ENCODE measurements around the gene POLR3E. TPM values are rescaled to one million over a fixed set of nuclear protein-coding genes. Genes with fewer than 3 reads are reported as not detected.

The POLR3E gene
- total RNA-seq, 1 donor from 2014 or later: 36.6 TPM

- no peaks in the 10 kb centered on the region for H3K9me3 ChIP-seq
- no peaks in the 10 kb centered on the region for H3K27me3 ChIP-seq (ENCODE audit: low read depth)
- peaks cover 46% of the 10 kb centered on the region for H3K4me1 ChIP-seq
- intact Hi-C loops (cut with DNase I): no loop called here
- peak; percentile 97 for DNase-seq
- peak within 1 kb of the TSS; percentile 85 for H3K27ac ChIP-seq
- H3K36me3 ChIP-seq: no peaks in the 10 kb centered on the region
- TF ChIP-seq, protein P1, sequence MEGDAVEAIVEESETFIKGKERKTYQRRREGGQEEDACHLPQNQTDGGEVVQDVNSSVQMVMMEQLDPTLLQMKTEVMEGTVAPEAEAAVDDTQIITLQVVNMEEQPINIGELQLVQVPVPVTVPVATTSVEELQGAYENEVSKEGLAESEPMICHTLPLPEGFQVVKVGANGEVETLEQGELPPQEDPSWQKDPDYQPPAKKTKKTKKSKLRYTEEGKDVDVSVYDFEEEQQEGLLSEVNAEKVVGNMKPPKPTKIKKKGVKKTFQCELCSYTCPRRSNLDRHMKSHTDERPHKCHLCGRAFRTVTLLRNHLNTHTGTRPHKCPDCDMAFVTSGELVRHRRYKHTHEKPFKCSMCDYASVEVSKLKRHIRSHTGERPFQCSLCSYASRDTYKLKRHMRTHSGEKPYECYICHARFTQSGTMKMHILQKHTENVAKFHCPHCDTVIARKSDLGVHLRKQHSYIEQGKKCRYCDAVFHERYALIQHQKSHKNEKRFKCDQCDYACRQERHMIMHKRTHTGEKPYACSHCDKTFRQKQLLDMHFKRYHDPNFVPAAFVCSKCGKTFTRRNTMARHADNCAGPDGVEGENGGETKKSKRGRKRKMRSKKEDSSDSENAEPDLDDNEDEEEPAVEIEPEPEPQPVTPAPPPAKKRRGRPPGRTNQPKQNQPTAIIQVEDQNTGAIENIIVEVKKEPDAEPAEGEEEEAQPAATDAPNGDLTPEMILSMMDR (IDR thresholded peaks at IDR 0.05): no peak
- H3K4me3 ChIP-seq: peak within 1 kb of the TSS; percentile 90
- ATAC-seq: peak; percentile 98
Observed at GRCh38 chr16:22374311-22375116, 77.3 kb downstream of the POLR3E start, which contains the start of gene CDR2. TSS of gene CDR2 (minus strand) at chr16:22374619. CDS start at chr16:22374309, 310 bp downstream.

DNA sequence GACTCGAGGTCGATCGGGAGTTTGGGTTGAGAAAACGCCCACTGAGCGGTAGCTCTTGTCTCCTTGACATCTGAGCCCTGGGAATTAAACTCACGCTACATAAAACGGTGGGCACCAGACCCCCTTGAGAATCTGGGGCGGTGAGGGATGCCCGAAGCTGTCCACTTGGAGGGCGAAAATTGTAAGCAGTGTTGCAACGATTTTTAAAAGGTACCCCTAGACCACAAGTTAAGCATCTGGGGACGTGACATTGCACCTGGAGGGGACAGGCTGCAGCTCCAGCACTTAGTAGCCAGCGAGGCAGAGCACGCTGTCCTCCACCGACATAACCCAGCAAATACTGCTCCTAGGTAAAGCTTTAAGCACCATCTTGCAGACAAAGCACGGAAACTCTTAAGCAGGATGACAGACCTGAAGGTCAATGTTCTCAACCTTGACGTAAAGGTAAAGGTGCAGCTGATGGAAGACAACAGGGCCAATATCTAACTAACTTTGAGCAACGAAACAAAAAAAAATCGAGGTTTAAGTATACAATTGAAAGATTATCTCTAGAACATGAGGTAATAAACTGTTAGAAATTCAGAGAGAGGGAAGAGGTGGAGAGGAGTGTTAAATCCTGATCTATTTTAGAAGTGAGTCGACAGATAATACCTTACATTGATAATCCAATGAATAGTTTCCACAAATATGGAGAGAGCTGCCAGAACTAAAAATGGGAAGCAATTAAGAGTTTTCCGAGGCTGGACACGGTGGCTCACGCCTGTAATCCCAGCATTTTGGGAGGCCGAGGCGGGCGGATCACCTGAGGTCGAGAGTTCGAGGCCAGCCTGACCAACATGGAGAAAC is 78.1 kb downstream of the POLR3E start:
- H3K4me1 ChIP-seq: peaks cover 38% of the 10 kb centered on the region
- intact Hi-C loops (cut with DNase I): no loop called here
- H3K9me3 ChIP-seq: no peaks in the 10 kb centered on the region
- H3K27ac ChIP-seq: peak overlapping the region; percentile 85
- ATAC-seq (no peak), DNase-seq (no peak)
- TF ChIP-seq, protein P1 (IDR thresholded peaks at IDR 0.05): no peak
- H3K36me3 ChIP-seq: no peaks in the 10 kb centered on the region
- no peaks in the 10 kb centered on the region for H3K27me3 ChIP-seq (ENCODE audit: low read depth)
- peak overlapping the region; percentile 90 for H3K4me3 ChIP-seq

GRCh38 chr16:22375963-22376640 is 78.9 kb downstream of the POLR3E start:
- Histone ChIP-seq H3K36me3 (no peaks in the 10 kb centered on the region), H3K27me3 (ENCODE audit: low read depth) (no peaks in the 10 kb centered on the region), H3K4me3 (no peak overlapping the region), H3K4me1 (peaks cover 31% of the 10 kb centered on the region), H3K27ac (no peak overlapping the region), H3K9me3 (no peaks in the 10 kb centered on the region)
- ATAC-seq: no peak
- no peak for DNase-seq
- intact Hi-C loops (cut with DNase I): no loop called here
- TF ChIP-seq, protein P1 (IDR thresholded peaks at IDR 0.05): no peak

GRCh38 chr16:22379656-22380055 is 82.4 kb downstream of the POLR3E start:
- Histone ChIP-seq H3K27ac (no peak overlapping the region), H3K27me3 (ENCODE audit: low read depth) (no peaks in the 10 kb centered on the region), H3K36me3 (no peaks in the 10 kb centered on the region), H3K4me1 (peaks cover 8% of the 10 kb centered on the region), H3K9me3 (no peaks in the 10 kb centered on the region), H3K4me3 (no peak overlapping the region)
- ATAC-seq (no peak), DNase-seq (no peak)
- intact Hi-C loops (cut with DNase I): no loop called here
- TF ChIP-seq, protein P1 (IDR thresholded peaks at IDR 0.05): no peak

DNA sequence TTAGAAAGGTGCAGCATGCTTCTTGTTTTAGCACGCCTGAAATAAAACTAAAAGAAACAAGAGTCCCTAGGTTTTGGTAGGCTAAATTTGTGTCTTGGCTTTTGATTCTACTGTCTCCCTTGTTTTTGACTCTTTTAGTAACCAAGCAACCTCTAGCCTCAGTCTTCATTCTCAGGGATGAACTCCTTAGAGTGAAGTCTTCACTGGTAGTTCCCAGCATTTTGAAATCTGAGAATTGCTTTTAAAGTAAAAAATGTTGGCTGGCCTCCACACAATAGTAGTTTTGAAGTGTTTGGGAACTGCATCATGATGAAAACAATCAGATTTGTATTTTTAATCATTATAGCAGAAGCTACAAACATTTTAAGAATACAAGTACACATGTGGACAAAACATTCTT is 83.3 kb downstream of the POLR3E start:
- DNase-seq (no peak), ATAC-seq (no peak)
- Histone ChIP-seq H3K27ac (no peak overlapping the region), H3K27me3 (ENCODE audit: low read depth) (no peaks in the 10 kb centered on the region), H3K9me3 (no peaks in the 10 kb centered on the region), H3K4me3 (no peak overlapping the region), H3K36me3 (no peaks in the 10 kb centered on the region), H3K4me1 (peaks cover 2% of the 10 kb centered on the region)
- TF ChIP-seq, protein P1 (IDR thresholded peaks at IDR 0.05): no peak
- intact Hi-C loops (cut with DNase I): no loop called here
